Thyroid gland (tissue), 4 donors: ENCODE data around the gene POT1.

ENCODE experiments used
- POLR2A ChIP-seq, 2 donors: fragments of 450-650 bp; IDR thresholded peaks; one replicate each; pipeline ENCODE4 v1.6.1; 2017; ENCODE audit warnings: antibody characterized with exemption in 2 of 2, mild to moderate bottlenecking in 2 of 2, moderate library complexity in 1 of 2
- TF ChIP-seq, protein P1 (sequence below), 6 experiments: fragments of 200-600 bp in 3 of 6; fragments of 450-650 bp in 3 of 6; sonication (generic) in 3 of 6; IDR thresholded peaks; one replicate each; pipeline ENCODE4 v1.5.1; 2016 to 2019; ENCODE audit warnings: antibody characterized with exemption in 6 of 6, mild to moderate bottlenecking in 2 of 6, inconsistent platforms in 1 of 6, moderate library complexity in 1 of 6

- no peak for TF ChIP-seq POLR2A (IDR thresholded peaks at IDR 0.05)
- TF ChIP-seq, protein P1, sequence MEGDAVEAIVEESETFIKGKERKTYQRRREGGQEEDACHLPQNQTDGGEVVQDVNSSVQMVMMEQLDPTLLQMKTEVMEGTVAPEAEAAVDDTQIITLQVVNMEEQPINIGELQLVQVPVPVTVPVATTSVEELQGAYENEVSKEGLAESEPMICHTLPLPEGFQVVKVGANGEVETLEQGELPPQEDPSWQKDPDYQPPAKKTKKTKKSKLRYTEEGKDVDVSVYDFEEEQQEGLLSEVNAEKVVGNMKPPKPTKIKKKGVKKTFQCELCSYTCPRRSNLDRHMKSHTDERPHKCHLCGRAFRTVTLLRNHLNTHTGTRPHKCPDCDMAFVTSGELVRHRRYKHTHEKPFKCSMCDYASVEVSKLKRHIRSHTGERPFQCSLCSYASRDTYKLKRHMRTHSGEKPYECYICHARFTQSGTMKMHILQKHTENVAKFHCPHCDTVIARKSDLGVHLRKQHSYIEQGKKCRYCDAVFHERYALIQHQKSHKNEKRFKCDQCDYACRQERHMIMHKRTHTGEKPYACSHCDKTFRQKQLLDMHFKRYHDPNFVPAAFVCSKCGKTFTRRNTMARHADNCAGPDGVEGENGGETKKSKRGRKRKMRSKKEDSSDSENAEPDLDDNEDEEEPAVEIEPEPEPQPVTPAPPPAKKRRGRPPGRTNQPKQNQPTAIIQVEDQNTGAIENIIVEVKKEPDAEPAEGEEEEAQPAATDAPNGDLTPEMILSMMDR (IDR thresholded peaks at IDR 0.05) = no peak
Measured at GRCh38 chr7:124937076-124937475, 7.5 kb upstream of the POT1 start.
